A375 (cell line): ENCODE data around the gene PCDHA5. TPM values are rescaled to one million over a fixed set of nuclear protein-coding genes. Genes with fewer than 3 reads are reported as not detected.

Experiments used
- total RNA-seq: library from RNA; depleted of rRNA; stranded (reverse); fragments of >200 nt; shearing (Covaris generic); gene quantifications from 2 replicates; pipeline ENCODE4 v1.2.3, GENCODE V29; 2014; rRNA removed

PCDHA5 gene
- total RNA-seq = 2.5 and 3.0 TPM in 2 replicates

DNA sequence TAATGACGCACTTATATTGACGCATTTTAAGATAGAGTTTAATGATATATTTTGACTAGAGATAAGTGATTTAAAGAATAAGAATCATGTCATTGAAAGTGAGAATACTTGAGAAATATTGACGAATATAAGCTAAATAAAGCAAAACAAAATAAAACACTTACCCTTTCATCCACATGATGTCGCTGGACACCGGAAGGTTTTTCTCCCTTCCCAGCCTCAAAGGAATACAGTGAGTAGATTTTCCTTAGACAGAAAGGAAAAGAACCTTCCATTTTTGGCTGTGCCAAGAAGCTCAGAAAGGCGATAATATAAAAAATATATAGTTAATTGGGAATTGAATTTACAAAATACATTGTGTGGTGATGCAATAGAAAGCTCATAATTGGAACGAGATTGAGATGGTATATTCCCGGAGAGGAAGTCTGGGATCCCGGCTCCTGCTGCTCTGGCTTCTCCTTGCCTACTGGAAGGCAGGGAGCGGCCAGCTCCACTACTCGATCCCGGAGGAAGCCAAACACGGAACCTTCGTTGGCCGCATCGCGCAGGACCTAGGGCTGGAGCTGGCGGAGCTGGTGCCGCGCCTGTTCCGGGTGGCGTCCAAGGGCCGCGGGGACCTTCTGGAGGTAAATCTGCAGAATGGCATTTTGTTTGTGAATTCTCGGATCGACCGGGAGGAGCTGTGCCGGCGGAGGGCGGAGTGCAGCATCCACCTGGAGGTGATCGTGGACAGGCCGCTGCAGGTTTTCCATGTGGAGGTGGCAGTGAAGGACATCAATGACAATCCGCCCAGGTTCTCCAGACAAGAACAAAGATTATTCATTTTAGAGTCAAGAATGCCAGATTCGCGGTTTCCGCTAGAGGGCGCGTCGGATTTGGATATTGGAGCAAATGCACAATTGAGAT, at the start of gene PCDHA5:
Gene PCDHA5 (plus strand): TSS at position 239 of the 906 bp plus-strand sequence.

DNA sequence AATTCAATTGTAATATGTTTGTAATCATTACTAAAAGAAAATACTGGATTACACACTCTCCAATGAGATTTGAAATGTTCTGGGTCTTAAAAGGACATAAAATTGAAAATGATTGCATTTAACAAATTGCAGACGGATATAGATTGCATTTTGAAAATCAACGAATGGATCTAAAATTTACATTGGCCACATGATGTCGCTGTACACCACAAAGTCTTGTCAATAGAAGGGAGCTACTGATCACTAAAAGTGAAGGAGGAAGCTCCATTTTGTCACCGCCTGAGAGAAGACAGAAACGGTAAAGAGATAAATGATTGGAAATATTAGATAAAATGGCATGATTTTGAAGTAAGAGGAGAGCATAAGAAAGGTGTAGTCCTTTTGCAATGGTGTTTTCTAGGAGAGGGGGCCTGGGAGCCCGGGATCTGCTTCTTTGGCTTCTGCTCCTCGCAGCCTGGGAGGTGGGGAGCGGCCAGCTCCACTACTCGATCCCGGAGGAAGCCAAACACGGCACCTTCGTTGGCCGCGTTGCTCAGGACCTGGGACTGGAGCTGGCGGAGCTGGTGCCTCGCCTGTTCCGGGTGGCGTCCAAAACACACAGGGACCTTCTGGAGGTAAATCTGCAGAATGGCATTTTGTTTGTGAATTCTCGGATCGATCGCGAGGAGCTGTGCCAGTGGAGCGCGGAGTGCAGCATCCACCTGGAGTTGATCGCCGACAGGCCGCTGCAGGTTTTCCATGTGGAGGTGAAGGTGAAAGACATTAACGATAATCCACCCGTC, 35.3 kb upstream of the PCDHA5 start, which contains the start of gene PCDHA1:
Gene PCDHA1 (plus strand): TSS at position 236 of the 782 bp plus-strand sequence.

DNA sequence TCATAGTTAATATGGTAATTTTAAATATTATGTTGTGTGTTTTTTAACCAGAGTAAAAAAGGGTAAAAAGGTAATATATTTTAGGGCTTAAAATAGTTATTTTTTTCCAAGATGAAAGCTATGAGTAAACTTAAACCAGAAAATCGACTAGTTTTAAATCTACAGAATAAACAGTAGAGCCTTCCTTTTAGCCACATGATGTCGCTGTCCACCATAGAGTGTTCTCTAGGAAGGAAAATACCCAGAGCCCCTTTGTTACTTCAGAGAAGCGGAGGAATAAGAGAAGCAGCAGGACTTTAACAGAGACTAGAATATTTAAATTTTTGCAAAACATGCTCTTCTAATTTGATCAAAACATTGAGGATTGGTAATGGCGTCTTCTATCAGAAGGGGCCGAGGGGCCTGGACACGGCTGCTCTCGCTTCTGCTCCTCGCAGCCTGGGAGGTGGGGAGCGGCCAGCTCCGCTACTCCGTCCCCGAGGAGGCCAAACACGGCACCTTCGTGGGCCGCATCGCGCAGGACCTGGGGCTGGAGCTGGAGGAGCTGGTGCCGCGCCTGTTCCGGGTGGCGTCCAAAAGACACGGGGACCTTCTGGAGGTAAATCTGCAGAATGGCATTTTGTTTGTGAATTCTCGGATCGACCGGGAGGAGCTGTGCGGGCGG, 26.7 kb upstream of the PCDHA5 start, which contains the start of gene PCDHA2:
Gene PCDHA2 (plus strand): TSS at position 258 of the 664 bp plus-strand sequence.

DNA sequence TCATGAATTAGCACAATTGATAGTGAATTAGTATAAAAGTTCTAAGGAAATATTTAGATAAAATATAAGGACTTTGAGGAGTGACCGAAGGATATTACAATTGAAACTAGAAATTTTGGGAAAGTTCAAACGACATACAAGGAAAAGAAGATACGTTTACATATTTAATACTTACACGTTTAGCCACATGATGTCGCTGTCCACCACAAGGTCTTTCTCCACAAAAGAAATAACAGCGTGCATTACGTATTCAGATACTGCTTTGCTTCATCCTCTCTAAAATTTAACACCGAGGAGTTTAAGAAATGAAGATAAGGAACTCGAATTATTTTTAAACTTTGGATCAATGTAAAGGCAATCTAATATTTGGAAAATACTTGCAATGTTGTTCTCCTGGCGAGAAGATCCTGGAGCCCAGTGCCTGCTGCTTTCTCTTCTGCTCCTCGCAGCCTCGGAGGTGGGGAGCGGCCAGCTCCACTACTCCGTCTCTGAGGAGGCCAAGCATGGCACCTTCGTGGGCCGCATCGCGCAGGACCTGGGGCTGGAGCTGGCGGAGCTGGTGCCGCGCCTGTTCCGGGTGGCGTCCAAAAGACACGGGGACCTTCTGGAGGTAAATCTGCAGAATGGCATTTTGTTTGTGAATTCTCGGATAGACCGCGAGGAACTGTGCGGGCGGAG, 20.5 kb upstream of the PCDHA5 start, which contains the start of gene PCDHA3:
Gene PCDHA3 (plus strand): TSS at position 242 of the 678 bp plus-strand sequence.

DNA sequence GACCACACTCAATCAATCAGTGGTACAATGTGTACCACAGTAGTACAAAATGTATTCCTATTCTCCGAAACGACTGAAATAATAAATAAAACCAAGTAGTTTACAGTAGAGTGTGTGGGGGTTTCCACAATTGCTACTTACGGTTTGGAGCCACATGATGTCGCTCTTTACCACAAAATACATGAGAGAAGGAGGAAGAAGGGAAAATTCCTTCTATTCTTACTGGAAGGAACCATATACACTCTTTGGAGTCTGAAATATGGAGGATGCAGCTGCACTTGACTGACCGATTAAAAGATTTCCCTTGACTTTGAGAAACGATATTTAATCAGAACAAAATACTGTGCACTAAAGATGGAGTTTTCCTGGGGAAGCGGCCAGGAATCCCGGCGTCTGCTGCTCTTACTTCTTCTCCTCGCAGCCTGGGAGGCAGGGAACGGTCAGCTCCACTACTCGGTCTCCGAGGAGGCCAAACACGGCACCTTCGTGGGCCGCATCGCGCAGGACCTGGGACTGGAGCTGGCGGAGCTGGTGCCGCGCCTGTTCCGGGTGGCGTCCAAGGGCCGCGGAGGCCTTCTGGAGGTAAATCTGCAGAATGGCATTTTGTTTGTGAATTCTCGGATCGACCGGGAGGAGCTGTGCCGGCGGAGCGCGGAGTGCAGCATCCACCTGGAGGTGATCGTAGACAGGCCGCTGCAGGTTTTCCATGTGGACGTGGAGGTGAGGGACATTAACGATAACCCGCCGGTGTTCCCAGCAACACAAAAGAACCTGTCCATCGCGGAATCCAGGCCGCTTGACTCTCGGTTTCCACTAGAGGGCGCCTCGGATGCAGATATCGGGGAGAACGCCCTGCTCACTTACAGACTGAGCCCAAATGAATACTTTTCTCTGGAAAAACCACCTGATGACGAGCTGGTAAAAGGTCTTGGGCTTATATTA, 14.3 kb upstream of the PCDHA5 start, which contains the start of gene PCDHA4:
Gene PCDHA4 (plus strand): TSS at position 235 of the 942 bp plus-strand sequence.

DNA sequence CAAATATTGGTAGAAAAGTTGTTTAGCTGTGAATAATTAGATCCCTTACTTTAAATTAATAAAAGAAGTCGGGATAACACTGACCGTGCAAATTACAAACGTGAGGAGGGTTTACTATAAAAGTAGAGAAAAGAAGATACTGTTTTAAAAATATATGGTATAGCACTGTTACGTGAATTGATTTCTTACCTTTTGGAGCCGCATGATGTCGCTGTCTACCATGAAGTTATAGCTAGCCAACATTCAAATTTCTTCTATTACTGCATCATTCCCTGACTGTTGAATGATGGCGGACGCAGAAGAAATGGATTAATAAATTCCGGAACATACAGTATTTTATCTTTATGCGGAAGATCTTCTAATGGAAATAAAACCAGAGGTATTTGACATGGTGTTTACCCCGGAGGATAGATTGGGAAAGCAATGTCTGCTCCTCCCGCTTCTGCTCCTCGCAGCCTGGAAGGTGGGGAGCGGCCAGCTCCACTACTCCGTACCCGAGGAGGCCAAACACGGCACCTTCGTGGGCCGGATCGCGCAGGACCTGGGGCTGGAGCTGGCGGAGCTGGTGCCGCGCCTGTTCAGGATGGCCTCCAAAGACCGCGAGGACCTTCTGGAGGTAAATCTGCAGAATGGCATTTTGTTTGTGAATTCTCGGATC, 6.4 kb downstream of the PCDHA5 start, which contains the start of gene PCDHA6:
Gene PCDHA6 (plus strand): TSS at position 257 of the 658 bp plus-strand sequence. CDS start 132 bp downstream, at position 389.

DNA sequence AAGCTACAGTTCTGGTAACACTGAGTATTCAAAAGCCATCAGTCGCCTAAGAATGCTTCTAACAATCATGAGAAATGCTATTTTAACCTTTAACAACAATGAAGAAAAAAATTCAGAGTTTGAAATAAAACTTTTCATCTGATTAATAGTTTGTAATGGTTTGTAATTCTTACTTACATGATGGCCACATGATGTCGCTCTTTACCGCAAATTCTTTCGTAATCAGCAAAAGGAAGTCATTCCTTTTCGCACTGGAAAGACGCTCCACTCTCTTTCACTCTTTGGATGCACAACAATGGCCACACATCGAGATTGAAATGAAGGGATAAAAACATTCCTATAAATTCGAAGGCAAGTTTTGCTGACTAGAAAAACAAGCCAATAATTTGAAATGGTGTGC, 12.6 kb downstream of the PCDHA5 start, which contains the start of gene PCDHA7:
Gene PCDHA7 (plus strand): TSS at position 277 of the 400 bp plus-strand sequence. CDS start 115 bp downstream, at position 392.

DNA sequence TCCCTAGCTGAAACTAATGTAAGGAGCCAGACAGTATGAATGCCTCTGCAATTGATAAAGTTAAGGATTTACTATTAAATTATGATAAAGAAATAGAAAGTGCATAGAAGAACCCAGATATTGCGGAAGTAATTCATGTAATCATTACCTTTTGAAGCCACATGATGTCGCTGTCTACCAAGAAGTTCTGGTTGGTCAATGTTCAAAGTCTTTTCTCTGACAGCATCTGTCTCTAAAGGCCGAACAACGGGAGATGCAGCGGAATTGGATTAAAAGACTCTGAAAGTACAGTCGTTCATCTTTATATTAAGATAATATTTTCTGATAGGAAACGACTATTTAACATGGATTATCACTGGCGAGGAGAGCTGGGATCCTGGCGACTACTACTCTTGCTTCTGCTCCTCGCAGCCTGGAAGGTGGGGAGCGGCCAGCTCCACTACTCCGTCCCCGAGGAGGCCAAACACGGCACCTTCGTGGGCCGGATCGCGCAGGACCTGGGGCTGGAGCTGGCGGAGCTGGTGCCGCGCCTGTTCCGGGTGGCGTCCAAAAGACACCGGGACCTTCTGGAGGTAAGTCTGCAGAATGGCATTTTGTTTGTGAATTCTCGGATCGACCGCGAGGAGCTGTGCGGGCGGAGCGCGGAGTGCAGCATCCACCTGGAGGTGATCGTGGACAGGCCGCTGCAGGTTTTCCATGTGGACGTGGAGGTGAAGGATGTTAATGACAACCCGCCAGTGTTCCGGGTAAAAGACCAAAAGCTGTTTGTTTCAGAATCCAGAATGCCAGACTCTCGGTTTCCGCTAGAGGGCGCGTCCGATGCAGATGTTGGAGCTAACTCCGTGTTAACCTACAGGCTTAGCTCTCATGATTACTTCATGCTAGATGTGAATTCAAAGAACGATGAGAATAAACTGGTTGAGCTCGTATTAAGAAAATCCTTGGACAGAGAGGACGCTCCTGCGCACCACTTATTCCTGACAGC, 19.9 kb downstream of the PCDHA5 start, which contains the start of gene PCDHA8:
Gene PCDHA8 (plus strand): TSS at position 210 of the 985 bp plus-strand sequence. CDS start 135 bp downstream, at position 345.

DNA sequence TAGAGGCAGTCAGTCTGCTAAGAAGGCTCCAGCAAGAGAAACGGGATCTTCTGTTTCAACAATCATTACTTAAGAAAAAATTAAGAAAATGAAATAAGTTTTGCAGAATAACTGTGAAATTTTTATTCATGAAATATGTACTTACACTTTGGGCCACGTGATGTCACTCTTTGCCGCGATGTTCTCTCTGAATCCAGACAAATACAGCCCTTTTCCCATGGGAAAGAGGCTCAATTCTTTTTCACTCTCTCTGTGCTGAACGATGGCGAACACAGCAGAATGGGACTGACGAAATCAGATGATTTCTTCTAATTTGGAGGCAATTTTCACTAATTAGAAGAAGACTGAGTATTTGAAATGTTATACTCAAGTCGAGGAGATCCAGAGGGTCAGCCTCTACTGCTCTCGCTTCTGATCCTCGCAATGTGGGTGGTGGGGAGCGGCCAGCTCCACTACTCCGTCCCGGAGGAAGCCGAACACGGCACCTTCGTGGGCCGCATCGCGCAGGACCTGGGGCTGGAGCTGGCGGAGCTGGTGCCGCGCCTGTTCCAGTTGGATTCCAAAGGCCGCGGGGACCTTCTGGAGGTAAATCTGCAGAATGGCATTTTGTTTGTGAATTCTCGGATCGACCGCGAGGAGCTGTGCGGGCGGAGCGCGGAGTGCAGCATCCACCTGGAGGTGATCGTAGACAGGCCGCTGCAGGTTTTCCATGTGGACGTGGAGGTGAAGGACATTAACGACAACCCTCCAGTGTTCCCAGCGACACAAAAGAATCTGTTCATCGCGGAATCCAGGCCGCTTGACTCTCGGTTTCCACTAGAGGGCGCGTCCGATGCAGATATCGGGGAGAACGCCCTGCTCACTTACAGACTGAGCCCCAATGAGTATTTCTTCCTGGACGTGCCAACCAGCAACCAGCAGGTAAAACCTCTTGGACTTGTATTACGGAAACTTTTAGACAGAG, 27.0 kb downstream of the PCDHA5 start, which contains the start of gene PCDHA9:
Gene PCDHA9 (plus strand): TSS at position 244 of the 964 bp plus-strand sequence. CDS start 114 bp downstream, at position 358.

DNA sequence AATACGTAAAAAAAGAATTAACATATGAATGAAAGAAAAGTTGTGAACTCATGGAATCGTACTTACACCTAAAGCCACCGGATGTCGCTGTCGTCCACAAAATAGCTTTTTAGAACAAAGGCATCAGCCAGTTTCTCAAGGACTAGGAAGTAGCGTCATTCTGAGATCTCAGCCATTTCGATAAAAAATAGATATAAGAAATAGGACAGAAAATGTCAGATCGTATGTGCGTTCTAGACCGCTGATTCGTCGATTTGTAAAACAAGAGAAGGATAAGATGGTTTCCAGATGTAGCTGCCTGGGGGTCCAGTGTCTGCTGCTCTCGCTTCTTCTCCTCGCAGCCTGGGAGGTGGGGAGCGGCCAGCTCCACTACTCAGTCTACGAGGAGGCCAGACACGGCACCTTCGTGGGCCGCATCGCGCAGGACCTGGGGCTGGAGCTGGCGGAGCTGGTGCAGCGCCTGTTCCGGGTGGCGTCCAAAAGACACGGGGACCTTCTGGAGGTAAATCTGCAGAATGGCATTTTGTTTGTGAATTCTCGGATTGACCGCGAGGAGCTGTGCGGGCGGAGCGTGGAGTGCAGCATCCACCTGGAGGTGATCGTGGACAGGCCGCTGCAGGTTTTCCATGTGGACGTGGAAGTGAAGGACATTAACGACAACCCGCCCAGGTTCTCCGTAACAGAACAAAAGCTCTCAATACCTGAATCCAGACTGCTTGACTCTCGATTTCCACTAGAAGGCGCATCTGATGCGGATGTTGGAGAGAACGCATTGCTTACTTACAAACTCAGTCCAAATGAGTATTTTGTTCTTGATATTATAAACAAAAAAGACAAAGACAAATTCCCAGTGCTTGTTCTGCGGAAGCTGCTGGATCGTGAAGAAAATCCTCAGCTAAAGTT, 34.6 kb downstream of the PCDHA5 start, which contains the start of gene PCDHA10:
Gene PCDHA10 (plus strand): TSS at position 126 of the 903 bp plus-strand sequence. CDS start 152 bp downstream, at position 278.

DNA sequence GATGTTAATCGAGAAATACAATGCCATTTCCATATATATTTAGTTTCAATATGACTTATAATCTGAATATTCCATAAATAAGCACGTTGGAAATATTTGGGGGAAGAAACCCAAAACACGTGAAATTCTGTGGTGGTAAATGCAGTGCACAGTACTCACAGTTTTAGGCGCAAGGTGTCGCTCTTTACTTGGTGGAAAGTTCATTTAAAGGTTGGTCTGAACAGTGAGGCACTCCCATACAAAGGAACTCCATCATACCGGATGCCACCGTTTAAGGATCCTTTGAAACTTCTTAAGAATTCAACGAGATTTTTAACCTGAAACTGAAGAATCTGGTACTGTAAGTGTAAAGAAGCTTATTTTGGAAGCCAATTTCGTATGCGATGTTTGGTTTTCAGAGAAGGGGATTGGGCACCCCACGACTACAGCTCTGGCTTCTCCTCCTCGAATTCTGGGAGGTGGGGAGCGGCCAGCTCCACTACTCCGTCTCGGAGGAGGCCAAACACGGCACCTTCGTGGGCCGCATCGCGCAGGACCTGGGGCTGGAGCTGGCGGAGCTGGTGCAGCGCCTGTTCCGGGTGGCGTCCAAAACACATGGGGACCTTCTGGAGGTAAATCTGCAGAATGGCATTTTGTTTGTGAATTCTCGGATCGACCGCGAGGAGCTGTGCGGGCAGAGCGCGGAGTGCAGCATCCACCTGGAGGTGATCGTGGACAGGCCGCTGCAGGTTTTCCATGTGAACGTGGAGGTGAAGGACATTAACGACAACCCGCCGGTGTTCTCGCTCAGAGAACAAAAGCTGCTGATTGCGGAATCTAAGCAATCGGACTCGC, 47.5 kb downstream of the PCDHA5 start, which contains the start of gene PCDHA11:
Gene PCDHA11 (plus strand): TSS at position 237 of the 834 bp plus-strand sequence. CDS start 147 bp downstream, at position 384.

